Measurements from ENCODE around the gene PJA2.

GRCh38 chr5:109297900-109298299 is 111.9 kb downstream of the PJA2 start:
- TF ChIP-seq EZH2 (IDR thresholded peaks at IDR 0.05) (no peak), POLR2AphosphoS5 (IDR thresholded peaks at IDR 0.05; ENCODE audit: borderline replicate concordance, low read depth, low read length) (no peak), FOXP2 (optimal IDR thresholded peaks at IDR 0.05; ENCODE audit: control extremely low read depth, extremely low read length, insufficient read depth) (no peak)

All from SK-N-MC (cell line).